Measurements from ENCODE around the gene TFIP11.
"Not testable (repeated sequence)": the region's sequence is repeated elsewhere in the genome, so short reads cannot be mapped to it uniquely, and the experiment has no call there.

The TFIP11 gene

GRCh38 chr22:26540119-26540518, 27.8 kb upstream of the TFIP11 start:
- no peak for DNase-seq

GRCh38 chr22:26536762-26537134, 24.5 kb upstream of the TFIP11 start:
- DNase-seq = no peak

- no peak for DNase-seq
Observed at GRCh38 chr22:26536056-26536761, 23.9 kb upstream of the TFIP11 start.

GRCh38 chr22:26535603-26535908, 23.3 kb upstream of the TFIP11 start:
- DNase-seq = no peak

GRCh38 chr22:26534874-26535602, 22.8 kb upstream of the TFIP11 start:
- DNase-seq = no peak

- DNase-seq = no peak
Observed at GRCh38 chr22:26534171-26534855, 22.0 kb upstream of the TFIP11 start.

- DNase-seq = no peak
Observed at GRCh38 chr22:26529345-26529744, 17.1 kb upstream of the TFIP11 start.

GRCh38 chr22:26528518-26528917, 16.2 kb upstream of the TFIP11 start:
- DNase-seq = not testable (repeated sequence)

GRCh38 chr22:26527574-26528465, 15.5 kb upstream of the TFIP11 start:
- no peak for DNase-seq

- DNase-seq = no peak
Observed at GRCh38 chr22:26527167-26527566, 14.9 kb upstream of the TFIP11 start.

GRCh38 chr22:26525946-26526564, 13.8 kb upstream of the TFIP11 start:
- no peak for DNase-seq

GRCh38 chr22:26524870-26525269, 12.6 kb upstream of the TFIP11 start:
- DNase-seq = no peak

GRCh38 chr22:26522592-26522991, 10.3 kb upstream of the TFIP11 start:
- DNase-seq = no peak

- DNase-seq = no peak
Observed at GRCh38 chr22:26522012-26522411, 9.7 kb upstream of the TFIP11 start.

GRCh38 chr22:26517429-26517828, 5.2 kb upstream of the TFIP11 start:
- no peak for DNase-seq

- DNase-seq = no peak
Observed at GRCh38 chr22:26516503-26516902, 4.2 kb upstream of the TFIP11 start.

GRCh38 chr22:26515931-26516330, 3.7 kb upstream of the TFIP11 start:
- no peak for DNase-seq

- DNase-seq = no peak
Observed at GRCh38 chr22:26514419-26515161, 2.3 kb upstream of the TFIP11 start.

- no peak for DNase-seq
Observed at GRCh38 chr22:26513838-26514237, 1.6 kb upstream of the TFIP11 start.

GRCh38 chr22:26508148-26508547, 4.1 kb downstream of the TFIP11 start:
- no peak for DNase-seq

GRCh38 chr22:26503758-26504157, 8.5 kb downstream of the TFIP11 start:
- no peak for DNase-seq

All from activated T-cell treated with anti-CD3 and anti-CD28 coated beads, Interleukin-2, amount 50 U/mL, for 48 hours (primary cell).